ENCODE measurements around the gene CES2.

- no peak for TF ChIP-seq CTCF (IDR thresholded peaks at IDR 0.05)
- no peak for TF ChIP-seq POLR2A (IDR thresholded peaks at IDR 0.05)
These were observed 8.3 kb upstream of the CES2 start for GRCh38 chr16:66926961-66927436.
